Right hindlimb (tissue), 1 donor: Measurements from ENCODE around the gene PIH1D2.
"Not testable (repeated sequence)": the region's sequence is repeated elsewhere in the genome, so short reads cannot be mapped to it uniquely, and the experiment has no call there.

ENCODE experiments used
- DNase-seq: peaks from one replicate; pipeline ENCODE4 v3.0.0-alpha.2; 2018

Gene PIH1D2

DNA sequence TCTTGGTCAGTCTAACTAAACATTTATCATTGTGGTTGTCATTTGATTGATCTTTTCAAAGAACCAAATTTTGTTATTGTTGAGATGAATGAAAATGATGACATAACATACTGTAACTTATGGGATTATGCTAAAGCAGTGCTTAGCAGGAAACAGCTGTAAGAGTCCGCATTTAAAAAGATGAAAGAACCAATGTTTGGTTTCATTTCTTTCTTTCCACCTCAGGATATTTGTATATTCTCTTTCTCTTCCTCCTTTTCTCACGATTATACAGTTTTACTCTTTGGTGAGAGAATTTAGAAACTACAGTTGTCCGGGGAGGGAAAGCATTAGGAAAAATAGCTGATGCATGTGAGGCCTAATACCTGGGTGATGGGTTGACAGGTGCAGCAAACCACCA is 23.1 kb downstream of the PIH1D2 start:
- no peak for DNase-seq

GRCh38 chr11:112049777-112050176 is 24.0 kb downstream of the PIH1D2 start:
- no peak for DNase-seq

DNA sequence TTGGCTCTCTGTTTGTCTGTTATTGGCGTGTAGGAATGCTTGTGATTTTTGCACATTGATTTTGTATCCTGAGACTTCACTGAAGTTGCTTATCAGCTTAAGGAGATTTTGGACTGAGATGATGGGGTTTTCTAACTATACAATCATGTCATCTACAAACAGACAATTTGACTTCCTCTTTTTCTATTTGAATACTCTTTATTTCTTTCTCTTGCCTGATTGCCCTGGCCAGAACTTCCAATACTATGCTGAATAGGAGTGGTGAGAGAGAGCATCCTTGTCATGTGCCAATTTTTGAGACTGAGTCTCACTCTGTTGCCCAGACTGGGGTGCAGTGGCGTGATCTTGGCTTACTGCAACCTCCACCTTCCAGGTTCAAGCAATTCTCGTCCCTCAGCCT is 25.6 kb downstream of the PIH1D2 start:
- not testable (repeated sequence) for DNase-seq

DNA sequence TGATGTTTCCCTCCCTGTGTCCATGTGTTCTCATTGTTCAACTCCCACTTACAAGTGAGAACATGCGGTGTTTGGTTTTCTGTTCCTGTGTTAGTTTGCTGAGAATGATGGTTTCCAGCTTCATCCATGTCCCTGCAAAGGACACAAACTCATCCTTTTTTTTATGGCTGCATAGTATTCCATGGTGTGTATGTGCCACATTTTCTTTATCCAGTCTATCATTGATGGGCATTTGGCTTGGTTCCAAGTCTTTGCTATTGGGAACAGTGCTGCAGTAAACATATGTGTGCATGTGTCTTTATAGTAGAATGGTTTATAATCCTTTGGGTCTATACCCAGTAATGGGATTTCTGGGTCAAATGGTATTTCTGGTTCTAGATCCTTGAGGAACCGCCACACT is 27.2 kb downstream of the PIH1D2 start:
- DNase-seq = not testable (repeated sequence)

DNA sequence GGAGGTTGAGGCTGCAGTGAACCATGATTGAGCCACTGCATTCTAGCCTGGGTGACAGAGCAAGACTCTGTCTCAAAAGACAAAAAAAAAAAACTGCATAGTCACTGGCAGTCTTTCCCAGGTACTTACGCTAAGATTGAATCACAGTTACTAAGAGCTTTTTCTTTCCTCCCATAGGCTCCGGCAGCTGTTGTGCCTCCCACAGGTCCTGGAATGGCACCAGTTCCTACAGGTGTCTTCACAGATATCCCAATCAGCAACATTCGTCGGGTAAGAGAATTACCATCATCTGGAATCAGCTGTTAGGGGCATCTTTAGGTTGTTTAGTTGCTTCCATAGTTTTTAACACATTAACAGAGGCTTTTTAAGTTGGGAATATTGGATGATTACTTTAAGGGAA is 28.9 kb downstream of the PIH1D2 start:
- no peak for DNase-seq

- no peak for DNase-seq
Observed at GRCh38 chr11:112042961-112043304, 30.9 kb downstream of the PIH1D2 start.

GRCh38 chr11:112042161-112042960 is 31.5 kb downstream of the PIH1D2 start:
- no peak for DNase-seq

GRCh38 chr11:112037527-112037926 is 36.3 kb downstream of the PIH1D2 start:
- no peak for DNase-seq

DNA sequence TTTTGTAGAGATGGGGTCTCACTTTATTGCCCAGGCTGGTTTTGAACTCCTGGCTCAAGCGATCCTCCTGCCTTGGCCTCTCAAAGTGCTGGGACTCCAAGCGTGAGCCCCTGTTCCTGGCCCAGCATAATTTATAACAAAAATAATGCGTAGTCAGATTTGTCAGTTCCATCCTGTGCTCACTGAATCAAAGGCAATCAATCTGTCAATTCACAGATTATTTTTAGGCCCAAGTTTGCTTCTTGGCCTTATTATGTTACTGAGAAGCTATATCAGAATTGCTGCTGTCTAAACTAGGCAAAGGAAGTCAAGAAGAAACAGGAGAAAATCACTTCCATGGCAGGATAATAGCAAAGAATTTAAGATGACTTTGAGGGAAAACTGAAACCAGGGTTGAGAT is 39.9 kb downstream of the PIH1D2 start:
- DNase-seq = no peak

DNA sequence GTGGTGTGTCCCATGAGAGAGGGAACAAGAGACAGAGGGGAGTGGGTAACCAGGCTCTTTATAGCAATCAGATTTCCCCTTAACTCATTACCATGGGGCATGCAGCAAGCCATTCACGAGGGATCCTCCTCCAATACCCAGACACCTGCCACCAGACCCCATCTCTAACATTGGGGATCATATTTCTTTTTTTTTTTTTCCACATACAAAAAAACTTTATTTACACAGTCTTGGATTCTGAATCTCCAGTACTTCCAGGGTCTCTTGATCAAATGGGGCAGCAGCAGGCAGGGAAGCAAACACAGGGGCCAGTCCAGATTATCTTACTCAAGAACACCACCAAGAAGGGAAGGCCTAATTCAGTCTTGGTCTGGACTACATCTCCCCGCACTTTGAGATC is 44.4 kb downstream of the PIH1D2 start:
- DNase-seq = no peak

DNA sequence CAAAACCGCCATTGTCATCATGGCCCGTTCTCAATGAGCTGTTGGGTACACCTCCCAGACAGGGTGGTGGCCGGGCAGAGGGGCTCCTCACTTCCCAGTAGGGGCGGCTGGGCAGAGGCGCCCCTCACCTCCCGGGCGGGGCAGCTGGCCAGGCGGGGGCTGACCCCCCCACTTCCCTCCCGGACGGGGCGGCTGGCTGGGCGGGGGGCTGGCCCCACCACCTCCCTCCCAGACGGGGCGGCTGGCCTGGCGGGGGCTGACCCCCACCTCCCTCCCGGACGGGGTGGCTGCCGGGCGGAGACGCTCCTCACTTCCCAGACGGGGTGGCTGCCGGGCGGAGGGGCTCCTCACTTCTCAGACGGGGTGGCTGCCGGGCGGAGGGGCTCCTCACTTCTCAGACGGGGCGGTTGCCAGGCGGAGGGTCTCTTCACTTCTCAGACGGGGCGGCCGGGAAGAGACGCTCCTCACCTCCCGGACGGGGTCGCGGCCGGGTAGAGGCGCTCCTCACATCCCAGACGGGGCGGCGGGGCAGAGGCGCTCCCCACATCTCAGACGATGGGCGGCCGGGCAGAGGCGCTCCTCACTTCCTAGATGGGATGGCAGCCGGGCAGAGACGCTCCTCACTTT is 46.9 kb downstream of the PIH1D2 start:
- not testable (repeated sequence) for DNase-seq

DNA sequence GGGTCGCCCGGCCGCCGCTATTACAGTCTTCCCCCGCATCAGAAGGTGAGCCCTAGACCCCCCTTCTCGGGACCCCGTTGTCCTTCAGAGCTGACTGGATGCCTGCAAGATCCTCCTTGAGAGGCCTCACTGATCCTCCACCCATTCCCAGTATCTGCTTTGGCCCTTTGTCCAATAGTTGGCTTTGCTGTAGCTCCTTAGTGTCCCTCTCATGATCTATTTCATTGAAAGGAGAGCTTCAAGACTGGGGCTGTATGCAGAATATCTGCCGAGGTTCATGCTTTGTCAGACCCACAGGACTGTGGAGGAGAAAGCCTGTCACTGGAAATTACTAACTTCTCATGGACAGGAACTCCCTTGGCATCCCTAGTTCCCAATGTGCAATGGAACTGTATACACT is 48.1 kb downstream of the PIH1D2 start:
- no peak for DNase-seq

DNA sequence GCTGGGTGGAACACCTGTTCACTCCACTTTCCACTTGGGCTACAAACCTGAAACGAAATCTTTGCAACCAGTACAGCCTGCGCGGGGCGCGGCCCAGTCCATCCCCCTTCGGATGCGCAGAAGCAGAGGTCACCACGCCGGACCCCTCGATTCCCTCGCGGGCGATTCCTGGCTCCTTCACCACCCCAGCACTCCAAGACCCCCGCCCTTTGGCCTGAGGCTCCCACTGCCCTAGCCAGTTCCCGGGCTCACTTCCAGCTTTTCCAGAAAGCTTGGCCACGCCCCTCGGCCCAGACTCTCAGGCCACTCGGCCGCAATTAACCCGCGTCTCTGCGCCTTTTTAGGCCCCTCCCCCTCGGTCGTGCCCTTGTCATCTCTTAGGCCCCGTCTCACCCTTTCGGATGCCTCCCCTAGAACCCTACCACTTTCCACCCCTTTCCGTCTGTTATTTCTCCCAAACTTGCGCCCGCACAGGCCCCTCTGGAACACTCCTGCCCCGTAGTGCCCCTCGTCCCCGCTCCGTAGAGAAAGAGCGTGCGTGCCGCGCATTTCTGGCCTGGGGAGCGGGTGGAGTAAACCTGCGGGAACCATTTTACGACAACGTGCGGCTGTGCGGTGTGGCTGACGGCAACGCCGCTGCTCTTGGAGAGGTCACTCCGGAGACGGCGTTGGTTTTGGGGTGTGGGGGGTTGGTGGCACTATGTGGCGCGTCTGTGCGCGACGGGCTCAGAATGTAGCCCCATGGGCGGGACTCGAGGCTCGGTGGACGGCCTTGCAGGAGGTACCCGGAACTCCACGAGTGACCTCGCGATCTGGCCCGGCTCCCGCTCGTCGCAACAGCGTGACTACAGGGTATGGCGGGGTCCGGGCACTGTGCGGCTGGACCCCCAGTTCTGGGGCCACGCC is 48.8 kb downstream of the PIH1D2 start, which contains the start of gene DLAT:
Gene DLAT (plus strand): TSS at position 636 of the 906 bp plus-strand sequence. CDS start 65 bp downstream, at position 701.
- peak; percentile 91 for DNase-seq

- no peak for DNase-seq
Observed at GRCh38 chr11:112024178-112024772, 49.5 kb downstream of the PIH1D2 start.

DNA sequence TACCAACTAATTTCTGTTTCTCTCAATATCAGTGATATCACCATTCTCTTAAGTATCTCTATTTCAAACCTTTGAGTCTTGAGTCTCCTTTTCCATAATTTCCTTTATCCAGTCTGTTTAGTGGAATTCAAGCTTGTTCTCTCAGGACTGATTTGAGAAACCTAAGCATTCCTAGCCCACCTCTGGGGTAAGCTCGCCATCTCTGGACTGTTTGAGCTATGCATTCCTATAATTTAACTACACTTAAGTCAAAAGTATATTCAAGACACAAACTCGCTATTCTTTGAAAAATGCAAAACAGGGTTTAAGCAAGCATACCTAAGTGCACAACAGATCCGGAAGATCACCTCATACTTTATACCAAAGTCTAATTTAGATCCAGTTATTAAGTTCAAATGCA is 50.7 kb downstream of the PIH1D2 start:
- no peak for DNase-seq

DNA sequence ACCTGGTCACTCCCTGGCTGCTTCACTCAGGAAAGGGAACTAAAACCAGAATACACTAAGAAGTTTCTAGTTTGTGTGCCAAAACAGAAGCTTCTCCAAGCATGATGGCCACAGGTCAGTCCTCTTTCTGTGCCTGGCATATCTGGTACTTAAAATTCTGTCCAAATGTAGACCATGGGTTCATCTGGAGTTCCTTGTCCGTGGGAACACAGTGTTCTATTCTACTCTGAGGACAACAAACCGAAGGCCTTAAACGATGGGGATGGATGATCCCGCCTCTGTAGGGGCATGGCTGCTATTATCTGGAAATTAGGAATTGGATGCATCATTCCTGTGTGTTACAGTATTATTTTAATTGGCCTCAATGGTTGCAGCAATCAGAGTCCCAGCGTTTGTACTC is 54.8 kb downstream of the PIH1D2 start:
- no peak for DNase-seq
